PFSK-1 (cell line): ENCODE results near the gene OTUD1.

Source experiments
- FOXP2 ChIP-seq: optimal IDR thresholded peaks from 2 replicates; pipeline ENCODE3; 2011; ENCODE audit warnings: borderline replicate concordance, control low read depth, inconsistent platforms; ENCODE audit not compliant: insufficient read depth; ENCODE audit errors: extremely low read length, extremely low read depth
- POLR2AphosphoS5 ChIP-seq: IDR thresholded peaks from 2 replicates; pipeline ENCODE4 v1.6.1; 2012; ENCODE audit warnings: low read depth, mild to moderate bottlenecking, control low read depth, low read length, moderate library complexity
- SIN3A ChIP-seq: IDR thresholded peaks from 2 replicates; pipeline ENCODE4 v1.6.1; 2012; ENCODE audit warnings: mild to moderate bottlenecking, low read length, moderate library complexity, borderline replicate concordance; ENCODE audit not compliant: insufficient read depth
- TAF1 ChIP-seq: IDR thresholded peaks from 2 replicates; pipeline ENCODE4 v1.6.1; 2012; ENCODE audit warnings: low read length, control low read depth, borderline replicate concordance; ENCODE audit not compliant: insufficient read depth
- TF ChIP-seq, protein P1 (sequence below), 2 experiments: IDR thresholded peaks; 2 replicates each; pipeline versions ENCODE4 v1.6.1 to v1.8.0; 2011 to 2012; ENCODE audit warnings: low read depth in 2 of 2, low read length in 2 of 2, control low read depth in 1 of 2, inconsistent platforms in 1 of 2, mild to moderate bottlenecking in 1 of 2, moderate library complexity in 1 of 2; ENCODE audit not compliant: insufficient read depth in 1 of 2

The OTUD1 gene

DNA sequence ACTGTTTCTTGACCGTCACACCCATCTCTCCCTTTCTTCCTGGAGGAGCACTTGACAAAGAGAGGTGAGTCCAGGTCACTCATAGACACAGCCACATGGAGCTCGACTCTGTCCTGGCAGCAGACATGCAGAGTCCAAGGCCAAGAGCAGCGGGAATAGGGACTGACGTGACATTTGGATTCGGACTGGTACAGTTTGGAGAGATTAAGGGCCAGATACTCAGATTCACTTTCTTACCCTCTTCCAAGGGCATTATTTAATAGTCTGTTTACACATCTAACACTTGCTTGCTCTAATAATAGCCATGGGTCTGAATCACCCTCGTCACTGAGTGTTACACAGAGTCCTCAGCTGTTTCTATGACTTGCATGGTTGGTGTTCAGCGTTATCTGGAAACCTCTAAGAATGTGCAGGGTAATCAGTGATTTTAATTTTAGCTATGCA, 39.2 kb upstream of the OTUD1 start:
- no peak for TF ChIP-seq FOXP2
- no peak for TF ChIP-seq TAF1
- no peak for TF ChIP-seq POLR2AphosphoS5
- TF ChIP-seq SIN3A = no peak
- TF ChIP-seq, protein P1, sequence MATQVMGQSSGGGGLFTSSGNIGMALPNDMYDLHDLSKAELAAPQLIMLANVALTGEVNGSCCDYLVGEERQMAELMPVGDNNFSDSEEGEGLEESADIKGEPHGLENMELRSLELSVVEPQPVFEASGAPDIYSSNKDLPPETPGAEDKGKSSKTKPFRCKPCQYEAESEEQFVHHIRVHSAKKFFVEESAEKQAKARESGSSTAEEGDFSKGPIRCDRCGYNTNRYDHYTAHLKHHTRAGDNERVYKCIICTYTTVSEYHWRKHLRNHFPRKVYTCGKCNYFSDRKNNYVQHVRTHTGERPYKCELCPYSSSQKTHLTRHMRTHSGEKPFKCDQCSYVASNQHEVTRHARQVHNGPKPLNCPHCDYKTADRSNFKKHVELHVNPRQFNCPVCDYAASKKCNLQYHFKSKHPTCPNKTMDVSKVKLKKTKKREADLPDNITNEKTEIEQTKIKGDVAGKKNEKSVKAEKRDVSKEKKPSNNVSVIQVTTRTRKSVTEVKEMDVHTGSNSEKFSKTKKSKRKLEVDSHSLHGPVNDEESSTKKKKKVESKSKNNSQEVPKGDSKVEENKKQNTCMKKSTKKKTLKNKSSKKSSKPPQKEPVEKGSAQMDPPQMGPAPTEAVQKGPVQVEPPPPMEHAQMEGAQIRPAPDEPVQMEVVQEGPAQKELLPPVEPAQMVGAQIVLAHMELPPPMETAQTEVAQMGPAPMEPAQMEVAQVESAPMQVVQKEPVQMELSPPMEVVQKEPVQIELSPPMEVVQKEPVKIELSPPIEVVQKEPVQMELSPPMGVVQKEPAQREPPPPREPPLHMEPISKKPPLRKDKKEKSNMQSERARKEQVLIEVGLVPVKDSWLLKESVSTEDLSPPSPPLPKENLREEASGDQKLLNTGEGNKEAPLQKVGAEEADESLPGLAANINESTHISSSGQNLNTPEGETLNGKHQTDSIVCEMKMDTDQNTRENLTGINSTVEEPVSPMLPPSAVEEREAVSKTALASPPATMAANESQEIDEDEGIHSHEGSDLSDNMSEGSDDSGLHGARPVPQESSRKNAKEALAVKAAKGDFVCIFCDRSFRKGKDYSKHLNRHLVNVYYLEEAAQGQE (IDR thresholded peaks at IDR 0.05; ENCODE audit: insufficient read depth in 1 of 2, low read depth in 2 of 2, low read length in 2 of 2) = no peak

DNA sequence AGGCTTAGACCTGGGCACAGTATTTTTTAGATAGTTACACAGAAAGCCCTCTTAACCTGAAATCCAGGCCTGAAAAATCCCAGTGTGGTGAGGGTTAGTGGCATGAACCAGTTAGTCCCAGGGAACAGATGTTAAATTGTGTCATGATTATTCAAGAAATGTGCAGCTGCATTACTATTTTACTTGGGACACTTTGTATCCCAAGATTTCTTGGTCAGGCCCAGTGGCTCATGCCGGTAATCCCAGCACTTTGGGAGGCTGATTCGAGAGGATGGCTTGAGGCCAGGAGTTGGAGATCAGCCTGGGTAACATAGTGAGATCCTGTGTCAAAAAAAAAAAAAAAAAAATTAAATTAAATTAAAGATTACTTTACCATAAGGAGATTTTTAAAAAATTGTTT, 36.0 kb upstream of the OTUD1 start:
- TF ChIP-seq FOXP2 (no peak), SIN3A (no peak), POLR2AphosphoS5 (no peak), TAF1 (no peak)
- TF ChIP-seq, protein P1 (IDR thresholded peaks at IDR 0.05; ENCODE audit: insufficient read depth in 1 of 2, low read depth in 2 of 2, low read length in 2 of 2) = no peak

DNA sequence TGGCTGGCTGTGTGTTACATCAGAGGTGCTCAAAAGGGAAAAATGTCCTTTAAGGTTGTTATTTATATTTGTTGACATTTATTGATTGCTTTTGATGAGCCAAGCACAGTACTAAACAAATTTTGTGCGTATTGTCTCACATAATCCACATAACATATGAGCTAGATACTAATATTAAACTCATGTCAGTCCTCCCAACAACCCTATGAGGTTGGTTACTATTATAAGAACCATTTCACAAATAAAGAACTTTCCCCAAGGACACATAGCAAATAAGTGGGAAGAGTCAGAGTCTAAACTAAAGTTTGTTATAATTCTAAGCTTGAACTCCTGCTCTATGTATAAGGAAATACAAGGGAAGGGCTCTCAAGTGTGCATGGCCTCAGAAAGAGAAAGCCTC, 35.6 kb upstream of the OTUD1 start:
- TF ChIP-seq SIN3A (no peak), TAF1 (no peak), POLR2AphosphoS5 (no peak), FOXP2 (no peak)
- TF ChIP-seq, protein P1 (IDR thresholded peaks at IDR 0.05; ENCODE audit: insufficient read depth in 1 of 2, low read depth in 2 of 2, low read length in 2 of 2) = no peak

DNA sequence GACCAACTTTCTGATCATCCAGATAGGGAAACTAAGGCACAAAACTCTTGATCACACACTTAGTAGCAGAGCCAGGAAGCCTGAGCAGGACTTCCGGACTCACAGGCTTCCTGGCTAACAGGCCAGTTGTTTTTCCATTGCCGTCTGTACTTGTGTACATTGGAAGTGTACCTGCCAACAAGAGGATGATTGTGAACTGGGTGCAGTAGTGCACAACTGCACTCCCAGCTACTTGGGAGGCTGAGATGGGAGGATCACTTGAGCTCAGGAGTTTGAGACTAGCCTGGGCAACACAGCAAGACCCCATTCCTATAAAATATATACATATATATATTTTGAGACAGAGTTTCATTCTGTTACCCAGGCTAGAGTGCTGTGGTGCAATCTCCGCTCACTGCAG, 35.2 kb upstream of the OTUD1 start:
- TF ChIP-seq, protein P1 (IDR thresholded peaks at IDR 0.05; ENCODE audit: insufficient read depth in 1 of 2, low read depth in 2 of 2, low read length in 2 of 2) = no peak
- TF ChIP-seq FOXP2 (no peak), SIN3A (no peak), TAF1 (no peak), POLR2AphosphoS5 (no peak)

DNA sequence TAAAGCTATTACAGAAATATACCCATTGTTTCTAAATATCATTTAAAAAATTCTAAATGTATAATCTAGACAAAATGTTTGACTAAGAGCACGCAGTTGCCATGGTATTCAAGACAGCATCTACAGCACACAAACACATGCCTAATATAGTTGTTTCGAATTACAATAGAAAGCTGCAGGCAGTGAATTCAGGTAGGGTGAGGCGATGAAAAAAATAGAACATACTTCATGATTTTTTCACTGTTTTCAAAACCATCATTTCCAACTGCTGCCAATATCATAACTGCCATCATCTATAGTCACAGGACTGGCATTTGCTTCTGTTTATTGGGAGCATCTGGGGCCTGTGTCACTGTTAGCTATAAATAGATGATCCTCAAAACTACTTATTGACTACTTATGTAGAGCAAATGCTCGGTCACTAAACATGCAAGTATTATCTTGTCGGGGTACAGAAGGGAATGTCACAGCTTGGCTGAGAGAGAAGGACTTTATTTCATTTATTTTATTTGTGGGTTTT, 34.4 kb upstream of the OTUD1 start:
- TF ChIP-seq SIN3A = no peak
- TF ChIP-seq TAF1 = no peak
- TF ChIP-seq POLR2AphosphoS5 = no peak
- TF ChIP-seq, protein P1 (IDR thresholded peaks at IDR 0.05; ENCODE audit: insufficient read depth in 1 of 2, low read depth in 2 of 2, low read length in 2 of 2) = no peak
- no peak for TF ChIP-seq FOXP2
